Hepatocyte (in vitro differentiated cells): ENCODE measurements around the gene CABLES2. TPM values are rescaled to one million over a fixed set of nuclear protein-coding genes. Genes with fewer than 3 reads are reported as not detected.

Experiments
- DNase-seq: peaks from one replicate; pipeline ENCODE4 v3.0.0-alpha.2; 2016; ENCODE audit warnings: low spot score
- H2AFZ ChIP-seq: fragments of 200-600 bp; sonication (generic); 2 replicates; pipeline ENCODE4 v1.6.0; 2016; ENCODE audit warnings: antibody characterized with exemption, mild to moderate bottlenecking
- H3K27ac ChIP-seq: fragments of 200-600 bp; sonication (generic); 2 replicates; pipeline ENCODE4 v1.5.1; 2016; ENCODE audit warnings: mild to moderate bottlenecking
- H3K27me3 ChIP-seq: fragments of 200-600 bp; sonication (generic); 2 replicates; pipeline ENCODE4 v1.6.1; 2016
- H3K36me3 ChIP-seq: fragments of 200-600 bp; sonication (generic); replicated peaks from 2 replicates; pipeline ENCODE4 v1.5.1; 2016; ENCODE audit warnings: low read depth; ENCODE audit not compliant: insufficient read depth
- H3K4me1 ChIP-seq: fragments of 200-600 bp; sonication (generic); 2 replicates; pipeline ENCODE4 v1.5.1; 2016; ENCODE audit warnings: mild to moderate bottlenecking, moderate library complexity; ENCODE audit not compliant: insufficient read depth
- H3K4me2 ChIP-seq: fragments of 200-600 bp; sonication (generic); 2 replicates; pipeline ENCODE4 v1.6.0; 2016
- H3K4me3 ChIP-seq: fragments of 200-600 bp; sonication (generic); 2 replicates; pipeline ENCODE4 v1.5.1; 2016; ENCODE audit warnings: mild to moderate bottlenecking
- H3K79me2 ChIP-seq: fragments of 200-600 bp; sonication (generic); 2 replicates; pipeline ENCODE4 v1.6.0; 2017; ENCODE audit warnings: mild to moderate bottlenecking
- H3K9me2 ChIP-seq: fragments of 200-600 bp; sonication (generic); replicated peaks from 2 replicates; pipeline ENCODE4 v1.6.0; 2017; ENCODE audit warnings: mild to moderate bottlenecking; ENCODE audit not compliant: insufficient read depth
- H3K9me3 ChIP-seq: fragments of 200-600 bp; sonication (generic); 2 replicates; pipeline ENCODE4 v1.5.1; 2016; ENCODE audit warnings: low read depth, mild to moderate bottlenecking
- H4K20me1 ChIP-seq: fragments of 200-600 bp; sonication (generic); 2 replicates; pipeline ENCODE4 v1.6.0; 2016; ENCODE audit warnings: mild to moderate bottlenecking; ENCODE audit not compliant: insufficient read depth, poor library complexity, severe bottlenecking
- EZH2 ChIP-seq: fragments of 200-600 bp; sonication (generic); IDR thresholded peaks from 2 replicates; pipeline ENCODE4 v1.6.1; 2016; ENCODE audit warnings: antibody characterized with exemption, mild to moderate bottlenecking, borderline replicate concordance
- EZH2phosphoT487 ChIP-seq: fragments of 200-600 bp; sonication (generic); IDR thresholded peaks from one replicate; pipeline ENCODE4 v1.6.1; 2018; ENCODE audit warnings: antibody characterized with exemption, mild to moderate bottlenecking, low read depth, moderate library complexity; ENCODE audit not compliant: unreplicated experiment, severe bottlenecking
- WGBS: methylation state at CpG from one replicate; pipeline ENCODE4 v1.1.6; 2016; ENCODE audit warnings: low lambda C conversion rate; ENCODE audit errors: missing lambda C conversion rate; 5-methylcytosine and 5-hydroxymethylcytosine counted together
- polyA plus RNA-seq: library from polyadenylated mRNA; unstranded; fragments of >200 nt; fragmentation: Nextera tagmentation; extraction: Ambion mirVana; gene quantifications from 2 replicates; pipeline ENCODE4 v1.2.1, GENCODE V29; 2016
- total RNA-seq: library from RNA; depleted of rRNA; stranded (reverse); fragments of >200 nt; gene quantifications from 2 replicates; pipeline ENCODE4 v1.2.3, GENCODE V29; 2014
- TF ChIP-seq, protein P1 (sequence below): fragments of 200-600 bp; sonication (generic); IDR thresholded peaks from 2 replicates; pipeline ENCODE4 v1.5.1; 2016; ENCODE audit warnings: antibody characterized with exemption, mild to moderate bottlenecking; ENCODE audit not compliant: poor library complexity

Gene CABLES2
- total and polyA plus RNA-seq, 2 experiments from 2014 or later, result 8.6 to 19.1 TPM

DNA sequence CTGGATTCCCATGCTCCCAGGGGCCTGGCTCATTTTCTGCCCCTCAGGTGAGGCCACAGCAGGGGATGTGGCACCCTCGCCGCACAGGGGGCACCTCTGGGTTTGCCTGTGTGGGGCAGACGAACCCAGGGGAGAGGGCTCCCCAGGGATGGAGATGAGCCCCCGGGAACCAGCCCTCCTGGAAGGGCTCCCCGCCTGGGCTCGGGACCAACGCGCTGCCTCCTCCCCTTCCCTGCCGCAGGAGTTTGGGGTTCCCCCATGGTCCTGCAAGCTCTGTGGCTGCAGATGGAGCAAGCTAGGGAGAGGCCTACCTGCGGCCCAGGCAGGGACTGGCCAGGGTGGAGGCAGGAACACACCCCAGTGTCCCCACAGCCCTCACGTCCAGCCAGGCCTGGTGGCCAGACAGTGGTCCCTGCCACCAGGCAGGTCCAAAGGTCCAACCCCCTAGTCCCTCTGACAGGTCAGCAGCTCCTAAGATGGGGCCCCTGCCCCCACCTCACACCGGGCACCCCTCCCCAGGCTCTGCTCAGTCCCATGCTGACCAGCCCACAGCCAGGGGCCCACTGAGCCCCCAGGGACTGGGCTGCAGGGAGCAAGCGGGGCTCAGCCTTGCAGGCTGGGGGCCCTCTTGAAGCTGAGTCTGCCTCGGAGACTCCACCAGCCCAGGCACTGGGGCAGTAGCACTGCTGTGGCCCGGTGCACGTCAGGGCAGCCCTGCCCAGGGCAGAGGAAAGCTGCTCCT, 53.6 kb downstream of the CABLES2 start:
- H3K27me3 ChIP-seq, result no peaks in the 10 kb centered on the region
- 87% methylated on average over 13 of the region's 16 CpGs for WGBS
- peaks cover 58% of the 10 kb centered on the region for H3K79me2 ChIP-seq
- H3K4me2 ChIP-seq, result peak overlapping the region; percentile 25
- H3K4me3 ChIP-seq, result no peak overlapping the region
- no peaks in the 10 kb centered on the region for H3K9me3 ChIP-seq
- H3K9me2 ChIP-seq, result no peaks in the 10 kb centered on the region
- H3K4me1 ChIP-seq, result peaks cover 60% of the 10 kb centered on the region
- H4K20me1 ChIP-seq, result peaks cover 3% of the 10 kb centered on the region
- H3K27ac ChIP-seq, result peak overlapping the region; percentile 37
- TF ChIP-seq EZH2phosphoT487, result no peak
- TF ChIP-seq EZH2, result no peak
- H2AFZ ChIP-seq, result no peak overlapping the region
- no peaks in the 10 kb centered on the region for H3K36me3 ChIP-seq
- DNase-seq, result no peak

GRCh38 chr20:62352402-62353288, 54.4 kb downstream of the CABLES2 start:
- Histone ChIP-seq H3K9me2 (no peaks in the 10 kb centered on the region), H3K27ac (peak overlapping the region; percentile 20), H3K4me1 (peaks cover 55% of the 10 kb centered on the region), H3K79me2 (peaks cover 49% of the 10 kb centered on the region), H3K36me3 (no peaks in the 10 kb centered on the region), H3K4me3 (no peak overlapping the region), H2AFZ (no peak overlapping the region), H3K4me2 (no peak overlapping the region), H4K20me1 (peaks cover 3% of the 10 kb centered on the region), H3K27me3 (no peaks in the 10 kb centered on the region), H3K9me3 (no peaks in the 10 kb centered on the region)
- TF ChIP-seq EZH2, result no peak
- TF ChIP-seq, protein P1, sequence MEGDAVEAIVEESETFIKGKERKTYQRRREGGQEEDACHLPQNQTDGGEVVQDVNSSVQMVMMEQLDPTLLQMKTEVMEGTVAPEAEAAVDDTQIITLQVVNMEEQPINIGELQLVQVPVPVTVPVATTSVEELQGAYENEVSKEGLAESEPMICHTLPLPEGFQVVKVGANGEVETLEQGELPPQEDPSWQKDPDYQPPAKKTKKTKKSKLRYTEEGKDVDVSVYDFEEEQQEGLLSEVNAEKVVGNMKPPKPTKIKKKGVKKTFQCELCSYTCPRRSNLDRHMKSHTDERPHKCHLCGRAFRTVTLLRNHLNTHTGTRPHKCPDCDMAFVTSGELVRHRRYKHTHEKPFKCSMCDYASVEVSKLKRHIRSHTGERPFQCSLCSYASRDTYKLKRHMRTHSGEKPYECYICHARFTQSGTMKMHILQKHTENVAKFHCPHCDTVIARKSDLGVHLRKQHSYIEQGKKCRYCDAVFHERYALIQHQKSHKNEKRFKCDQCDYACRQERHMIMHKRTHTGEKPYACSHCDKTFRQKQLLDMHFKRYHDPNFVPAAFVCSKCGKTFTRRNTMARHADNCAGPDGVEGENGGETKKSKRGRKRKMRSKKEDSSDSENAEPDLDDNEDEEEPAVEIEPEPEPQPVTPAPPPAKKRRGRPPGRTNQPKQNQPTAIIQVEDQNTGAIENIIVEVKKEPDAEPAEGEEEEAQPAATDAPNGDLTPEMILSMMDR, result no peak
- TF ChIP-seq EZH2phosphoT487, result no peak
- 95% methylated on average over 35 of the region's 43 CpGs for WGBS
- DNase-seq, result no peak

- peaks cover 47% of the 10 kb centered on the region for H3K4me1 ChIP-seq
- H3K9me2 ChIP-seq, result no peaks in the 10 kb centered on the region
- peaks cover 40% of the 10 kb centered on the region for H3K79me2 ChIP-seq
- H3K36me3 ChIP-seq, result no peaks in the 10 kb centered on the region
- no peak overlapping the region for H3K4me2 ChIP-seq
- H4K20me1 ChIP-seq, result peaks cover 3% of the 10 kb centered on the region
- TF ChIP-seq, protein P1, result no peak
- TF ChIP-seq EZH2phosphoT487, result no peak
- no peak for TF ChIP-seq EZH2
- no peak overlapping the region for H2AFZ ChIP-seq
- 92% methylated on average over 46 of the region's 60 CpGs for WGBS
- DNase-seq, result no peak
- no peaks in the 10 kb centered on the region for H3K27me3 ChIP-seq
- H3K9me3 ChIP-seq, result no peaks in the 10 kb centered on the region
- peak overlapping the region; percentile 95 for H3K27ac ChIP-seq
- H3K4me3 ChIP-seq, result no peak overlapping the region
Observed at GRCh38 chr20:62351469-62352401, 55.4 kb downstream of the CABLES2 start.
